HG02610 (cell line): ENCODE data around the gene KIF2C.
"Not testable (repeated sequence)": the region's sequence is repeated elsewhere in the genome, so short reads cannot be mapped to it uniquely, and the experiment has no call there.

Source experiments
- ATAC-seq: cut with Tn5 transposase; IDR thresholded peaks from one replicate; pipeline ENCODE4 v1.9.1; 2021; ENCODE audit warnings: mild to moderate bottlenecking, moderate library complexity; ENCODE audit not compliant: unreplicated experiment

Gene KIF2C

DNA sequence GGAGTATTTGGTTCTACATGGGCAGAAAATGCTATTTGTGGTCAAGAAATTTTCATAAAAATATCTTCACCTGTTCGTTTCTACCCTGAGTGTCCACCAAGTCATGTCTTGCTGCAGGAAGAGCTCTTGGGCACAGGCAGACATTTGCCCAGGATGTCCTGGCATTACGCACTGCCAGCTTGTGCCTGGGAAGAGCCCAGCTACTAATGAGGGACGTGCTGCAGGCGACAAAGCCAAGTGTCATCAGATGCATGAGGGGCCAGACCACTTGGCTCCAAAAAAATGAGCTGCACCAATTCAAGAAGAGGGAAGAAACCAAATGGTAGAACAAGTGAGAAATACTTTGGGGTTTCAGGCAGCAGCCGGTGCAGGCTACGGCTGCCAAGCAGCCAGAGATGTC is 21.5 kb upstream of the KIF2C start:
- ATAC-seq, result no peak

DNA sequence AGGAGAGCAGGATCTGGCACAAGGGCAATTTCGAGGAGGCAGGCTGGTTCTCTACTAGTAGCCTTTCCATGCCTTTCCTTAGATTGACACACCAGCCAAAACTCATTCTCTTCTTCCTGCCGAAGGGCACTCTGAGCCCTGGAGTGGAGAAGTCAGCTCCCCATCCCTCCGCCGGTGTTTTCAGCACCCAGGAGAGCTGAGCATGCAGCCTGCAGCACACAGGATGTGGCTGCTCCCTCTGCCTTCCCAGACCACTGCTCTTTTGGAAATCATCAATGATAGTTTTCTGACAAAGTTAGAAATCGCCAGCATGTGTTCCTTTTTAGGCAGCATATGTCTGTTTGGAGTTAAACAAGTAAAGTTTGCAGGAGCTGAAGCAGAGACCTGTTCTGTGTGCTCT is 20.3 kb upstream of the KIF2C start:
- ATAC-seq, result no peak

DNA sequence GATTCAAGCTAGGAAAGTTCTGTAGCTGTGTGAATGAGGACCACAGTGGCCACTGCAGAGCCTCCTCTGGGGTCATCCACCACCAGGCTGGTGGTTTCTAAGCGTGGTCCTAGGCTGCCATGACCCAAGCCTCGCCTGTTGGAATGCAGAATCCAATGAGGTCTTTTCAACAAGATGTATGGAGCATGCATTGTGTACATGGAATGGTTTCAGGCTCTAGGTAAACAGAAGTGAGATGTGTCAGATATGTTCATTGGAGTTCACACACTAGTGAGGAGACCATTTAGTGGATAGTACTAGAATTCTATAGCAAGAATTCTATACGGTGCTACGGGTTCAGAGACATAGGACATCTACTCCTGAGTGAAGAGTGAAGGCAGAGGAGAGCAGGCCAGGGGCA is 19.4 kb upstream of the KIF2C start:
- no peak for ATAC-seq

DNA sequence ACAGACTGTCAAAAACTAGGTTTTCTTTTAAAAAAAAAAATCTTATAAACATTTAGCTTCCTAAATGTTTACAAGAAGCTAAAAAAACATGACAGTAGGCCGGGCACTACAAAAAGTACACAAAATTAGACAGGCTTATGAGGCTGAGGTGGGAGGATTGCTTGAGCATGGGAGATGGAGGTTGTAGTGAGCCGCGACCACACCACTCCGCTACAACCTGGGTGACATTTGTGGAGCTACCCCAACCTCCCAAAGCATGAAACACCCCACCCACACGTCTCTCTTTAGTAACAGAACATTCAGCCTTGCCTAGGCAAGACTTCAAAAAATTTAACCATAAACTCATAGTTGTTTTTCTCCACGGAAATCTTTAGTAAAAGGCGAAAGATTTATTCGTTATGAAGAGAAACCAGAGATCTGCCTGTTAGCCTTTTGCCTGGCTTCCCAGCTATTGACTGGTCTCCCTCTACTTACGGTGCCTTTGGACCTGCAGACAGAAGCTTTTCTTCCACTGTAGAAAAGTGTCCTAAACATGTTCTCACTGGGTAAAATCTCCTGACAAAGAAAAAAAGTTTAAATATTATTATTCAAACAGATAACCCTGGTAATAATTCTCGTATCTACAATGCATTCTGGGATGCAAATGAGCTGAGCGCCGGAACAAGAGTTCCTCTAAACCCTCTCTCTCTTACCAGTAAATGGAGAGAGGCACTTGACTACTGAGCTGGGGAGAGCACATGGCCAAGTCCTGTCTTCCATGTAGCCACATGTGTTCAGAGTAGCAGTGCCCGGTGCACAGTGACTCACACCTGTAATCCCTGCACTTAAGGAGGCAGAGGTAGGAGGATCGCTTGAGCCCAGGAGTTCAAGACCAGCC is 17.9 kb upstream of the KIF2C start:
- ATAC-seq, result peak; percentile 75

DNA sequence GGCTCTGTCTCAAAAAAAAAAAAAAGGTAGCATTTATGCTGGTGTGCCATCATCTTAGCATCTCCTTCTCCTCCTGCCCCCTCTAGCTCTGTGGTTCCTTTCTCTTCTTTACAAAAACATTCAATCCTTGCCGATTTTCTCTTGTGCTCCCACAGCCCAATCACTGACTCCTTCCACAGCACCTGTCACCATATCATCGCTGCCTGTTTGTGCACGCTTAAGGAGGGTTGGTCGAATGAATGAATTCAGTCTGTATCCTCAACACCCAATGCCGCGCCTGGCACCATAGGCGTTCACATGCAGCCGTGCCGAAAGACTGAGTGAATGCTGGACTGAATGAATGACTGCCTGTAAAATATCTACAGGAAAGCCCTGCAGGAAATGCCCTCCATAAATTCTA is 16.6 kb upstream of the KIF2C start:
- no peak for ATAC-seq

DNA sequence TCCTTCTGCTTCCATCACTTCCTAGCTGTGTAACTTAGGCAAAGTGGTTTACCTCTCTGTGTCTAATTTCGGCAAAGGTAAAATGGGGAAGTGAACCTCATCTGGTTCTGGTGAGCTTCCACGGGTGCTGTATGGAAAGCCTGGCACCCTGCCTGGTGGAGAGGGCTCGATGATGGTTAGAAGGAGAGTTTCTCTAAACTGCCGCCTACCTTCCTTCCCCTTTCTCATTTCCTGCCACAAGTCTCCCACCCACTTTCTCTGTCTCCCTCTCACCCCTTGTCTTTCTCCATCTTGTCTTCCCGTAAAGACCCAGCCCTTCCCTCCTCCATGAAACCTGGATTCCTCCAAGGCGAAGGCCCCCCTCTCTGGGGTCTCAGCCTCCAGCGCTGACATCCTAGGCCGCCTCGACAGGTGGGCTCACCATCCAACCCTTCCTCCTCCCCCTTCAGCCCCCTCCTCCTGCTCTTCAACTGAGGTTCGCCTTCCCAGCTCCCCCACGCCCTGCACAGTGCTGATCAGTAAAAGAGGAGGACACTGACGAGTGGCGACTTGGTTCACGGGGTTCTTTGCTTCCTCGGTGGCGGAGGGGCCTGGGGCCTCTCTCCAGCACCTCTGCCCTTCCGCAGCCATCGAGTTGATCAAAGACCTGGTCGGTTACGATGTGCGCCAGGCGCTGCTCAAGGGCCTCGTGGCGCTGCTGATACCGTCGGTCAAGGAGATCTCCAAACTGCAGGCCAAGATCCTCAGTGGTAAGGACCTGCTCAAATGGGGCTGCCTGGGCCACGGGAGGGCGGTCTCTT is 15.9 kb upstream of the KIF2C start:
- no peak for ATAC-seq

DNA sequence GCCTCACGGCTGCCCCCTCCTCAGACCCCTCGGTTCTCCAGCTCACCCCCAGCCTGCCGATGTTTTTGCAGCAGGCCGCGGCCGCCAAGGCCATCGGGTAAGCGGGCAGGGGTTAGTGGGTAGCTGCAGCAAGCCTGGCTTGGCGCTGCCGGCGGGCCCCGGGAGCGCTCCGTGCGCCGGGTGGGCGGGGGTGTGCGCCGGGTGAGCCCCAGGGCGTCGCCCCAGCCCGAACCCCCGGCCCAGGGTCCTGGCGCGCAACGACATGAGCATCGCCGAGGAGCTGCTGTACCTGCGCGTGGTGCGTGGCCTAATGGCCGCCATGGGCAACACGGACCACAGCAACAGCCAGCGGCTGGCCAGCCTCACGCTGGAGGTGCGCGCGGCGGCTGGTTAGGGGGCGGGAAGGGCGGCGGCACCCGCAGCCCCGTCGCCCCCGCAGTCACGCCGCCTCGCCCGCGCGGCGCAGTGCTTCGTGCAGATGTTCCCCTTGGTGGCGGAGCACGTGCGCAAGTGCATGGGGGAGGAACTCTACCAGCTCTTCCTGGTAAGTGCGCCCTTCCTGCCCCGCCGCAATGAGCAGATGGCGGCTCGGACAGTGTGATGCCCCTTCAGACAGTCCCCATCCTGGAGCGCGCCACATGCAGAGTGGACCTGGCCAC is 15.2 kb upstream of the KIF2C start:
- ATAC-seq, result no peak

DNA sequence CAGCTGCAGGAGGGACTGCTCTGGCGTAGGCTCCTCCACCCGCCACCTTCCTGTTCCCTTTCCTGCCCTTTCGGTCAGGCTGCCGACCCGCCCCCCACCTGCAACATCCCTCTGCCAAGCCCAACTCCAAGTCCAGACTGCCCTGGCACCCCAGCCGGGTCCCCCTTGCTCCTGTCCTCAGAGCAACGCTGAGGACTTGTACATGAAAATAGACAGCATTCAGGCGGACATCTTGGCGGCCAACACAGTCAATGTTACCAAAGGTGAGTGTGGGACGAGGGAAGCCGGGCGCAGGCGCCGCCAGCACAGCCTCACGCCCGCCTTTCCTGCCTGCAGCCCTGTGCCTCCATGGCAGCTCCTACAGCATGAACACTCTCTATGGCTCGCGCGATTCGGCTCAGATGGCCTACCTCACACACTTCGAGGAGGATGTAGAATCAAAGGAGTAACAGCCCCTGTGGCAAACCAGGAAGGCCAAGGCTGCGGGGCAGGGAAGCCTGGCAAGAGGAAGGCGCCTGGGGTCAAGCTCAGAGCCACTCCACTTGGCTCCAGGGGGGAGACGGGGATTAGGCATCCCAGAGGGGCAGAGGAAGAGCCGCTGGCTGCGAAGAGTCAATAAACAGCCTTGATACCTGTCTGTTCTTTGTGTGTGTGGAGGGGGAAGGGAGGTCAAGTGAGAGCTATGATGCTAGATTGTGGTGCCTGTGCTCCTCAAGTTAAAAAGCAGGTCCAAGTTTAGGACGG is 14.5 kb upstream of the KIF2C start:
- ATAC-seq, result no peak

DNA sequence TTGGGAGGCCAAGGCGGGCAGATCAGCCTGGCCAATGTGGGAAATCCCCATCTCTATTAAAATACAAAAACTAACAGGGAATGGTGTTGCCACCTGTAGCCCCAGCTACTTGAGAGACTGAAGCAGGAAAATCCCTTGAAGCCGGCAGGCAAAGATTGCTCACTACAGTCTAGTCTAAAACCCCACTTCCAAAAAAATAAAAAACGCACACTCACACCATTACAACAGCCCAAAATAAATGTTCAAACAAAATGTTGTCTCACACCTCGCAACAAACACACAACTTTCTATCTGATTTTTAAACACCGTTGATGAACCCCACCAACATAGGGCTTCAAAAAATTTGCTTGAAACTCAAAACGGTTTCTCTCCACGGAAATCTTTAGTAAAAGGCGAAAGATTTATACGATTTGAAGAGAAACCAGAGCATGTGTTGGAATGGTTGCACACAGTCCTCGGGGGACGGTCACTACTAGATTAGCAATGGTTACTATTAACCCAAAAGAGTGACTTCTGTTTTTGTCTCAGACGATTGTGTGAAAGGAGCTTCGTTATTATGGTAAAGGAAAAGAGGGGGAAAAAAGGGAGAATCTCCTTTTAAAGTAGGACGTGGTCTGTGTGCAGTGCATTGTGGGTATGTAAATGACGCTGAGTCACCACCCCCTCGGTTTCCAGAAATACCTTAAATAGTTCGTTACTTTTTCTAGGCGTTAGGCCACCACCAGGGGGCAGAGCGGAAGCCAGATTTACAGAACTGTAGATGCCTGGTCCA is 8.7 kb upstream of the KIF2C start, which contains the start of gene RNU5D-1:
TSS of gene RNU5D-1 (minus strand) at position 430 of the 772 bp plus-strand sequence.
- peak; percentile 66 for ATAC-seq

DNA sequence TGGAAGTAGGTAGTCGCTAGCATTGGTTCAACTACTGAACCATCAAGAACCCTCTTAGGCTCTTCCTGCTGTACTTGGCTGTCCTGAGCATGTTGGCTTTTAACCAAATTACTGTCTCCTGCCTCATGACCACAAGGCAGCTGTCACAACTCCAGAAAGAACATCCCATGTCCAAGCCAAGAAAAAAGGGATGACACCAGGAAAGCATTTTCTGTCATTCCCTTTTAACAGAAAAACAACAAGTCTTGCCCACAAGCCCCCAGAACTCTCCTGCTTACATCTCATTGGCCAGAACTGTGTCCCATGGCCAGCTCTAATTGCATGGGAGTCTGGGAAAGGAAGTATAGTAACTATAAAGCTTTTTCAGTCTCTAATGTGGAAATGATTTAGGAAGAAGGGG is 6.3 kb upstream of the KIF2C start:
- no peak for ATAC-seq

DNA sequence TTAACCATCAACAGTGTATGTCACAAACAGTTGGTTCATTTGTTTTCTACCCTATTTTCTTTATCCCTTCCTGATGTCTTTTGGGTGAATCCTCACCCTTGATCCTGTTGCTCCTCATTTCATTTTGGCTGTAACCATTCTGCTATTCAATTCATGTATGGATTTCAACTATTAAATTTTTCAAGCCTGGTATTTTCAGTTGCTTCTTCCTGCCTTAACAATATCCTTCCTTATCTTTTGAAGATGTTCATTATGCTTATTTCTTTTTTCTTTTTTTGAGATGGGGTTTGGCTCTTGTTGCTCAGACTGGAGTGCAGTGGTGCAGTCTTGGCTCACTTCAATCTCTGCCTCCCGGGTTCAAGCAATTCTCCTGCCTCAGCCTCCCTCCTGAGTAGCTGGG is 5.9 kb upstream of the KIF2C start:
- no peak for ATAC-seq

DNA sequence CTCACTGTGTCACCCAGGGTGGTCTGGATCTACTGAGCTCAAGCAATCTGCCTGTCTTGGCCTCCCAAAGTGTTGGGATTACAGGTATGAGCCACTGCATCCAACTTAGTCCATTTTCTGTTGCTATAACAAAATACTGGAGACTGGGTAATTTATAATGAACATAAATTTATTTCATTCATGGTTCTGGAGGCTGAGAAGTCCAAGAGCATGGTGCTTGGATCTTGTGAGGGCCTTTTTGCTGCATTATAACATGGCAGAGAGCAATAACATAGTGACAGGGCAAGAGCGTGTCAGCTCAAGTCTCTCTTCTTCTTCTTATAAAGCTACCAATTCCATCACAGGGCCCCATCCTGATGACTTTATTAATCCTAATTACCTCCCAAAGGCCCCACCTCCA is 3.6 kb upstream of the KIF2C start:
- ATAC-seq, result no peak

DNA sequence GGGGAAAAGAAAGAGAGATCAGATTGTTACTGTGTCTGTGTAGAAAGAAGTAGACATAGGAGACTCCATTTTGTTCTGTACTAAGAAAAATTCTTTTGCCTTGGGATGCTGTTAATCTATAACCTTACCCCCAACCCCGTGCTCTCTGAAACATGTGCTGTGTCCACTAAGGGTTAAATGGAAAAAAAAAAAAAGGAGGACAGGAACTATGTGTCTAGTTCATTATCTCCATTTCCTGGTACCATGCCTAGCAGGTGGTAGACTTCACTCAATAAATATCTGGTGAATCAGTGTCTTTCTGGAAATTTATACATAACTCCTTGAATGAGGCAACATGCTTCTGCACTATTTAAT is 707 bp upstream of the KIF2C start:
- not testable (repeated sequence) for ATAC-seq

DNA sequence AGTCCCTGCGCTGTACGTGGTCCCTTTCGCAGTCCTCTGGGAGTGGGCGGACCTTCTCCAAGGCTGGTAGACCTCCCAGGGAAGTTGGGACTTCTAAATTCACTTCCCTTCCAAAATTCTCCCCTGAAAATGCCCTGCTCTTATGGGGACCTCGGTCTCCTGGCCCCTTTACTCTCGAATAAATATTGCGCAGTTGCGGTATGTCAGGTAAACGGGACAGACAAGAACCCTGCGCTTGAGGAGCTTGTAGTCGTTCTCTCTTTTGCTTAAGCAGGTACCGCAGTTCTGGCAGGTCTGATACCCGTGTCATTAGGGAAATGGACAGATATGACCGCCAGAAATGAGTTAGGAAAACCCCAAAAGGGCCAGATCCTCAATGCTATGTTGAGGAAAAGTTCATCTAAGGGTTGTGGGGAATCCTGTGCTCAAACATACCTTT is 561 bp downstream of the KIF2C start:
- no peak for ATAC-seq

DNA sequence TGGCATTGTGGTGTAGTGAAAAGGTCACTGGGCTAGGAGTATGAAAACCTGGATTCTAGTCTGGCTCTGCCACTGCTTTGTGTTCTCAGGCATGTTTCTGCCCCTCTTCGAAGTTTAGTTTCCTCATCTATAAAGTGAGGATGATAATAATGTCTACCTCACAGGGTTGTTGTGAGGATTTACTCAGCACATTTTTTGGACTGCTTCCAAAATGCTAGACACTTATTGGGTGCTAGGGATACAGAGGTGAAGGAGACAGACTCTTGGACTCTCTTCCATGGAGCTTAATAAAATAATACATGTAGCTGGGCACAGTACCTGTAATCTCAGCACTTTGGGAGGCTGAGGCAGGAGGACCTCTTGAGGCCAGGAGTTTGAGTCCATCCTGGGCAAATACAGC is 3.6 kb downstream of the KIF2C start:
- no peak for ATAC-seq

DNA sequence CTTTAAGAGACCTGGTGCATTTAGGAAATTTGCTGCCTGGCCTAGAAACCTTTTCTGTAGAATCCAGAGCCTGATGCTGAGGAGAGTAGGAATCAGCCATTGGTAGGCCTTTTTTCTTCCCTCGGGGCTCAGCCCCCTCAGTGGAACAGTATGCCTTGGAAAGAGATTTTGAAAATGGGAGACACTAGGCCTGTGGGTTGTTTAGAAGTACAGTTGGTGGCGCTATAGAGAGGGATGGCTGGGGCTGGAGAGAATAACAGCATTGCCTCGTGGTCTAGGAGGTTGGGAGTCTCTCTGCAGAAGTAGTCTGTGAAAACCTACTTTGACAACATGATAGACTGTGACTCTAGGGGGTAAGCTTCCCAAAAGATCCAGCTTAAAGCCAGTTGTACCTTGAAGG is 8.2 kb downstream of the KIF2C start:
- ATAC-seq, result no peak

DNA sequence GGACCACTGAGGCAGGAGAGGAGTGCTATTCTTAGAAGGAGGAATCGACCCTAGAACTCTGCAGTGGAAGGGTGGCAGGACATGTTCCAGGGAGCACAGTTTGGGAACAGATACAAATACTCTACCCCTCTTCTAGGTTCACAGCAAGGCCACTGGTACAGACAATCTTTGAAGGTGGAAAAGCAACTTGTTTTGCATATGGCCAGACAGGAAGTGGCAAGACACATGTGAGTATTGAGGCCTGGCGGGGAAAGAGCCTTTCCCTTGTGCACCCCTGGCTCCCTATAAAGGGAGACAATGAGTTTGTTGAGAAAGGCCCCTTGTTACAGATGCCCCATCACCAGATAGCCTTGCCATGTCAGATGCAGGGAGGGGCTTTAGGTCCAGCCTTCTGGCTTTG is 17.8 kb downstream of the KIF2C start:
- peak; percentile 64 for ATAC-seq

DNA sequence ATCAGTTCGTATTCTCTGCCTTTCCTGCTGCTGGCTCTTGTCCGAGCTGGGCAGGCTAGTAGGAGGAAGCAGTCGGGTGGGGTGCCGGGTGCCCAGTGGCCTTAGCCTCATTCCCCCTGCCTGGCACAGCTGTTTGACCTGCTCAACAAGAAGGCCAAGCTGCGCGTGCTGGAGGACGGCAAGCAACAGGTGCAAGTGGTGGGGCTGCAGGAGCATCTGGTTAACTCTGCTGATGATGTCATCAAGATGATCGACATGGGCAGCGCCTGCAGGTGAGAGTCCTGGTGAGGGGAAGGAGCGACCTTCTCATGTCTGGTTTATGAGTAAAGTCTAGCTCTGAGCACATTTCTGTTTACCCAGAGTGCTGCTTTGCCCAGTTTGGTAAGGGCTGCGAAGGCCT is 19.4 kb downstream of the KIF2C start:
- ATAC-seq, result no peak

DNA sequence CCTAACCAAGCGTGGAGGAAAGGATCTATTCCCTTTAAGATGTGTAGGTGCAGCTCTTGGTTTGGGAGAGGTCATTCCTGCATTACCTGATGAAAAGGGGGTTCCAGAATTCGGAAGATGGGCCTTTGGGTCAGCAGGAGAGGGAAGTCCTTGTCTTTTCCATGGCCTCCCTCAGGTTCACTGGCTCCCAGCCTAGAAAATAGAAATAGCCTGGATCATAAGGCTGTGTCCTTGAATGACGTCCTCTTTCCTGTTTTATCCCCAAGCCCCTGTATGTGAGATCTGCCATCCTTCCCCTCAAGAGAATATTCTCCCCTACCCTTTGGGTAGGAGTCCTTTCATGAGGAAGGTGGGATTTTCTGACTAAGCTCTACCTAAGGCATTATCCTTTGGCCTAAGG is 21.2 kb downstream of the KIF2C start:
- ATAC-seq, result no peak

DNA sequence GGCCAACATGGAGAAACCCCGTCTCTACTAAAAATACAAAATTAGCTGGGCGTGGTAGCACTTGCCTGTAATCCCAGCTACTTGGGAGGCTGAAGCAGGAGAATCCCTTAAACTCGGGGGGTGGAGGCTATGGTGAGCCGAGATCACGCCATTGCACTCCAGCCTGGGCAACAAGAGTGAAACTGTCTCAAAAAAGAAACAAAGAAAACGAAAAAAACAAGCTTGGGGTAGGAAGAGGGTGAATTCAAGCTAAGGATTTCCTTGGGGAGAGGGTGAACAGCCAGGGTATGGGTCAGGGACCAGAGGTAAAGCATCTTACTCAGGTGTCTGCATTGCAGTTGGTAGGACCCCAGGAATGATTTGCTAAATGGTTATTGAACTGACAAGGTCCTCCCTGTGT is 26.8 kb downstream of the KIF2C start:
- ATAC-seq, result not testable (repeated sequence)
